Pancreas (tissue), 10 donors: ENCODE results near the gene POLR2B. TPM values are rescaled to one million over a fixed set of nuclear protein-coding genes. Genes with fewer than 3 reads are reported as not detected.
"Not testable (repeated sequence)": the region's sequence is repeated elsewhere in the genome, so short reads cannot be mapped to it uniquely, and the experiment has no call there.

ENCODE experiments used
- ATAC-seq, 4 donors: fragments of 200-7000 bp; cut with Tn5 transposase; one replicate each; pipeline versions ENCODE4 v1.8.0 to v1.9.1; 2020; ENCODE audit warnings: mild to moderate bottlenecking in 4 of 4, moderate library complexity in 4 of 4
- DNase-seq, 6 donors: peaks; one replicate each; pipeline ENCODE4 v3.0.0-alpha.2; 2020
- FAIRE-seq: peaks from 2 replicates; lab custom pipeline; 2012; peaks lifted over from hg19 to GRCh38; lab: Jason Lieb, UNC
- H3K27ac ChIP-seq, 4 donors: fragments of 200-600 bp; sonication (generic); 1 replicate in 3 of 4; 2 replicates in 1 of 4; pipeline versions ENCODE4 v1.5.0 to v1.8.0; 2020
- H3K27me3 ChIP-seq, 4 donors: fragments of 200-600 bp; one replicate each; pipeline ENCODE4 v1.8.0; 2021
- H3K36me3 ChIP-seq, 3 donors: fragments of 200-600 bp; sonication (generic) in 1 of 3; one replicate each; pipeline versions ENCODE4 v1.5.0 to v1.8.0; 2020 to 2021
- H3K4me1 ChIP-seq, 3 donors: fragments of 200-600 bp; one replicate each; pipeline ENCODE4 v1.8.0; 2021
- H3K4me3 ChIP-seq, 4 donors: fragments of 200-600 bp; sonication (generic) in 2 of 4; one replicate each; pipeline versions ENCODE4 v1.5.0 to v1.8.0; 2020 to 2021
- H3K9me3 ChIP-seq, 4 donors: fragments of 200-600 bp; one replicate each; pipeline ENCODE4 v1.8.0; 2021
- CTCF ChIP-seq, 4 donors: fragments of 200-600 bp; sonication (generic) in 3 of 4; IDR thresholded peaks; one replicate each; pipeline versions ENCODE4 v1.5.0 to v1.8.0; 2021; ENCODE audit warnings: antibody characterized with exemption in 4 of 4
- WGBS, 2 donors: extraction: QIAGEN DNeasy Blood & Tissue Kit; methylation state at CpG; one replicate each; pipeline ENCODE4 v1.1.7; 2013; 5-methylcytosine and 5-hydroxymethylcytosine counted together
- intact Hi-C, 3 donors: fragments of 100-400 bp; cut with DNase I; formaldehyde crosslinking; loops; one replicate each; pipeline versions ENCODE4 v1.11.1 to v1.14.2; 2022
- polyA plus RNA-seq, 2 donors: library from polyadenylated mRNA; stranded (reverse); fragments of 200-250 nt; gene quantifications; one replicate each; pipeline ENCODE4 v1.2.3, GENCODE V29; 2013
- total RNA-seq, 6 donors: library from RNA; stranded (reverse); fragmentation: NEBNext Ultra II Directional in 4 of 6; extraction: Animal tissue kit (Norgen Biotek cat#: 25700) in 4 of 6; gene quantifications; one replicate each; pipeline versions ENCODE4 v1.2.1 to v1.2.4, GENCODE V29; 2021 to 2023
- donor health status: healthy with polysubstance abuse.
- donor health status: DM: no; HTN: no; CAD: no; lungs with moderate emphysema.
- donor health status: DM: no; HTN: no; CAD: no.
- donor health status: control.
- donor health status: control.
- donor health status: Bipolar disorder and iron deficiency.
- donor health status: DM: yes; HTN: yes; CAD: no.
- donor health status: DM: no; HTN: no; CAD: no.
- donor health status: DM: no; HTN: no; CAD: no.
- donor health status: DM: yes; HTN: yes; CAD: no.

The POLR2B gene
- total and polyA plus RNA-seq, 8 donors = 19.2 to 48.2 (median 35.2) TPM

GRCh38 chr4:57051524-57051923, 72.8 kb downstream of the POLR2B start:
- Histone ChIP-seq H3K36me3 (no peaks in the 10 kb centered on the region), H3K27ac (peak overlapping the region in 2 of 4 donors; percentile 3 to 4), H3K27me3 (no peaks in the 10 kb centered on the region), H3K4me3 (no peak overlapping the region), H3K4me1 (no peaks in the 10 kb centered on the region), H3K9me3 (no peaks in the 10 kb centered on the region)
- FAIRE-seq (no peak), DNase-seq (no peak), ATAC-seq (peak in 1 of 4 donors; percentile 15)
- intact Hi-C loops = no loop called here
- TF ChIP-seq CTCF (IDR thresholded peaks at IDR 0.05) = no peak
- 84 to 96% methylated on average over 2 of the region's 2 CpGs for WGBS, 2 donors

- Histone ChIP-seq H3K27me3 (no peaks in the 10 kb centered on the region), H3K36me3 (no peaks in the 10 kb centered on the region), H3K4me3 (no peak overlapping the region), H3K9me3 (no peaks in the 10 kb centered on the region), H3K4me1 (no peaks in the 10 kb centered on the region), H3K27ac (peak overlapping the region in 2 of 4 donors; percentile 50 to 64)
- WGBS, 2 donors = 42 to 71% methylated on average over 5 of the region's 5 CpGs
- DNase-seq (peak in 1 of 6 donors; percentile 13), FAIRE-seq (no peak), ATAC-seq (peak in 3 of 4 donors; percentile 40 to 68 (median 48))
- TF ChIP-seq CTCF (IDR thresholded peaks at IDR 0.05) = no peak
- intact Hi-C loops = no loop called here
Measured at GRCh38 chr4:57053508-57053907, 74.8 kb downstream of the POLR2B start.

GRCh38 chr4:57055886-57056285, 77.2 kb downstream of the POLR2B start:
- no peak for TF ChIP-seq CTCF (IDR thresholded peaks at IDR 0.05)
- Histone ChIP-seq H3K4me3 (no peak overlapping the region), H3K4me1 (no peaks in the 10 kb centered on the region), H3K27me3 (no peaks in the 10 kb centered on the region), H3K27ac (no peak overlapping the region), H3K36me3 (no peaks in the 10 kb centered on the region), H3K9me3 (no peaks in the 10 kb centered on the region)
- no peak for FAIRE-seq
- DNase-seq = no peak
- 63 to 70% methylated on average over 14 of the region's 14 CpGs for WGBS, 2 donors
- no peak for ATAC-seq
- intact Hi-C loops = no loop called here

- DNase-seq = no peak
Measured at GRCh38 chr4:57059890-57060716, 81.4 kb downstream of the POLR2B start.

GRCh38 chr4:57060717-57061067, 82.0 kb downstream of the POLR2B start:
- peak overlapping the region in 1 of 4 donors; percentile 3 for H3K27ac ChIP-seq
- intact Hi-C loops, H3K27me3 ChIP-seq, FAIRE-seq, ATAC-seq, H3K4me1 ChIP-seq, H3K36me3 ChIP-seq, H3K4me3 ChIP-seq, H3K9me3 ChIP-seq, DNase-seq: not testable (repeated sequence)
- 76 to 79% methylated on average over 6 of the region's 6 CpGs for WGBS, 2 donors

More at GRCh38 chr4:57059890-57060716, 81.4 kb downstream of the POLR2B start:
- no peaks in the 10 kb centered on the region for H3K27me3 ChIP-seq
- no peak overlapping the region for H3K4me3 ChIP-seq
- intact Hi-C loops = no loop called here
- FAIRE-seq (peak; percentile 49), ATAC-seq (peak in 1 of 4 donors; percentile 14)
- peak overlapping the region in 1 of 4 donors; percentile 3 for H3K27ac ChIP-seq
- 48 to 54% methylated on average over 6 of the region's 6 CpGs for WGBS, 2 donors
- H3K4me1 ChIP-seq = peaks cover 0 to 9% (median 7%) of the 10 kb centered on the region in 3 donors
- no peak for TF ChIP-seq CTCF (IDR thresholded peaks at IDR 0.05)
- H3K36me3 ChIP-seq = no peaks in the 10 kb centered on the region
- H3K9me3 ChIP-seq = no peaks in the 10 kb centered on the region
